ENCODE measurements around the gene LSM2.
A peak's percentile ranks its signal among the peaks of the same experiment; 100 is the strongest.

Gene LSM2

DNA sequence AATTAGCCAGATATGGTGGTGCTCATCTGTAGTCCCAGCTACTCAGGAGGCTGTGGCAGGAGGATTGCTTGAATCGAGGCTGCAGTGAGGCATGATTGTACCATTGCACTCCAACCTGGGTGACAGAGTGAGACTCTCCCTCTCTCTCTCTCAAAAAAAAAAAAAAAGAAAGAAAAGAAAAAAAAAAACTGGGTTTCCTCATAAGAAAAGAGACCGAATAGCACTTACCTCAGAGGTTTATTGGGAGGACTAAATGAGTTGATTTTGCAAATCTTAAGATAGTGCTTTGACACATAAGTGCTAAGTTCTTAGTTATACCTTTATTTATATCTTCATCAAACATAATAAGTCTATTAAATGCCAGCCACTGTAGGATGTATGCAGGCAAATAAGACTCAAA lies 35.9 kb downstream of the LSM2 start:
- ChIA-PET CTCF (interaction anchor here (0.7 to 13.2 kb wide), 16 partner anchors 9 to 127 kb away, joined by 3 to 268 read pairs (median 7); partner anchors contain the start of genes CLIC1, DDAH2, LY6G6D and MPIG6B), POLR2A (interaction anchor here (1.3 to 1.8 kb wide), 2 partner anchors 33 to 56 kb away, joined by 5 to 6 read pairs; partner anchors contain the start of gene HSPA1B)

DNA sequence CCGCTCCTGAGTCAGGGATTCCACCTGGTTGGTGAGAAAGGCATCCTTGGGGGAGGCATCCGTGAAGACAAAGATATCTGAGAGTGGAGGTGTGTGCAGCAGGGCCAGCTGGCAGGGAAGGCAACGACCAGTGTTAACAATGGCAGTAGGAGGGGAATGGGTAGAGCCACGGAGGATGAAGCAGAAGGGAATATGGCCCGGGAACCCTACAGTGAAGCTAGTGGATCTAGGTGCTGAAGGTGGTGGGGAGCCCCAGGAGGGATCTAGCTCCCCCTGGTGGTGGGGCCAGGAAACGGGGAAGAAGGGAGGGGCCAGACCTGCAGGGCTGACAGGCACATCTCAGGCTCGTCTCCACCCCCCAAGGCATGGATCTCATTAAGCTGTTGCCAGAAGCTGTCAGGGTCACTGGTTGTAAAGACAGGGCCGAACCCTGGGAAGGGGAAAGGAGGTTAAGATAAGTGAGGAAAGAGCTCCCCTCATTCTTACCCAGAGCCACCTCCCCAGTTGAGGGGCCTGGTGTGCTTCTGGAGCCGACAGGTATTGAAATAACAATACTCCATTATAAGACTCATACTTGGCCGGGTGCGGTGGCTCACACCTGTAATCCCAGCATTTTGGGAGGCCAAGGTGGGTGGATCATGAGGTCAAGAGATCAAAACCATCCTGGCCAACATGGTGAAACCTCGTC lies 36.9 kb downstream of the LSM2 start:
- H3K36me3 ChIP-seq (ENCODE audit: control insufficient read depth in 4 of 4, insufficient read depth in 4 of 4, low read length in 3 of 4), result no peaks in the 10 kb centered on the region
- ChIA-PET POLR2A (interaction anchor here (0.5 to 1.8 kb wide), 8 partner anchors 18 to 117 kb away, joined by 3 to 18 read pairs (median 5); partner anchors contain the start of genes BAG6, CLIC1, DDAH2 and HSPA1B), CTCF (interaction anchor here (0.6 to 13.2 kb wide), 33 partner anchors 8 to 224 kb away, joined by 3 to 268 read pairs (median 5); partner anchors contain the start of genes ATP6V1G2, CLIC1, DDAH2 and GPANK1)
- peak; percentile 84 to 91 (median 86) for DNase-seq
- H3K4me3 ChIP-seq (ENCODE audit: control insufficient read depth in 1 of 7, extremely low read depth in 1 of 7, insufficient read depth in 4 of 7, low read depth in 2 of 7, low read length in 6 of 7), result no peak overlapping the region
- peaks cover 2 to 22% (median 12%) of the 10 kb centered on the region in 4 experiments for H3K4me1 ChIP-seq (ENCODE audit: control extremely low read depth in 1 of 4, control insufficient read depth in 4 of 4, insufficient read depth in 4 of 4, low read length in 3 of 4)
- 53% methylated on average over 9 of the region's 12 CpGs for WGBS (ENCODE audit: insufficient coverage)
- H3K27ac ChIP-seq (ENCODE audit: insufficient read depth in 1 of 2, low read depth in 1 of 2, low read length in 2 of 2, poor library complexity in 1 of 2, severe bottlenecking in 2 of 2), result no peak overlapping the region
- no peaks in the 10 kb centered on the region for H3K27me3 ChIP-seq (replicated peaks in 2 of 5; ENCODE audit: control insufficient read depth in 4 of 5, insufficient read depth in 5 of 5, low read length in 4 of 5)
- H3K9me3 ChIP-seq (ENCODE audit: control extremely low read depth in 1 of 5, control insufficient read depth in 4 of 5, insufficient read depth in 2 of 5, low read depth in 1 of 5, low read length in 4 of 5), result no peaks in the 10 kb centered on the region

More for the DNA sequence above, 35.9 kb downstream of the LSM2 start:
- 100% methylated on average over 1 of the region's 2 CpGs for WGBS (ENCODE audit: insufficient coverage)
- no peak for DNase-seq
- Histone ChIP-seq H3K9me3 (ENCODE audit: control extremely low read depth in 1 of 5, control insufficient read depth in 4 of 5, insufficient read depth in 2 of 5, low read depth in 1 of 5, low read length in 4 of 5) (no peaks in the 10 kb centered on the region), H3K27ac (ENCODE audit: insufficient read depth in 1 of 2, low read depth in 1 of 2, low read length in 2 of 2, poor library complexity in 1 of 2, severe bottlenecking in 2 of 2) (no peak overlapping the region), H3K4me3 (ENCODE audit: control insufficient read depth in 1 of 7, extremely low read depth in 1 of 7, insufficient read depth in 4 of 7, low read depth in 2 of 7, low read length in 6 of 7) (no peak overlapping the region), H3K36me3 (ENCODE audit: control insufficient read depth in 4 of 4, insufficient read depth in 4 of 4, low read length in 3 of 4) (no peaks in the 10 kb centered on the region), H3K4me1 (ENCODE audit: control extremely low read depth in 1 of 4, control insufficient read depth in 4 of 4, insufficient read depth in 4 of 4, low read length in 3 of 4) (peaks cover 2 to 27% (median 12%) of the 10 kb centered on the region in 4 experiments), H3K27me3 (replicated peaks in 2 of 5; ENCODE audit: control insufficient read depth in 4 of 5, insufficient read depth in 5 of 5, low read length in 4 of 5) (no peaks in the 10 kb centered on the region)

- H3K36me3 ChIP-seq (ENCODE audit: control insufficient read depth in 4 of 4, insufficient read depth in 4 of 4, low read length in 3 of 4), result peaks cover 0 to 10% (median 6%) of the 10 kb centered on the region in 4 experiments
- no peak for DNase-seq
- ChIA-PET POLR2A (interaction anchor here (0.5 to 1.8 kb wide), 6 partner anchors 20 to 116 kb away, joined by 3 to 18 read pairs (median 8); partner anchors contain the start of genes BAG6, CLIC1, DDAH2 and MSH5), CTCF (interaction anchor here (0.9 to 13.2 kb wide), 15 partner anchors 10 to 84 kb away, joined by 3 to 268 read pairs (median 9); partner anchors contain the start of genes CLIC1, DDAH2, LY6G6D and MPIG6B)
- no peaks in the 10 kb centered on the region for H3K27me3 ChIP-seq (replicated peaks in 2 of 5; ENCODE audit: control insufficient read depth in 4 of 5, insufficient read depth in 5 of 5, low read length in 4 of 5)
- no peak overlapping the region for H3K4me3 ChIP-seq (ENCODE audit: control insufficient read depth in 1 of 7, extremely low read depth in 1 of 7, insufficient read depth in 4 of 7, low read depth in 2 of 7, low read length in 6 of 7)
- WGBS (ENCODE audit: insufficient coverage), result 90% methylated on average over 15 of the region's 18 CpGs
- no peak overlapping the region for H3K27ac ChIP-seq (ENCODE audit: insufficient read depth in 1 of 2, low read depth in 1 of 2, low read length in 2 of 2, poor library complexity in 1 of 2, severe bottlenecking in 2 of 2)
- no peaks in the 10 kb centered on the region for H3K9me3 ChIP-seq (ENCODE audit: control extremely low read depth in 1 of 5, control insufficient read depth in 4 of 5, insufficient read depth in 2 of 5, low read depth in 1 of 5, low read length in 4 of 5)
- peaks cover 2 to 22% (median 12%) of the 10 kb centered on the region in 4 experiments for H3K4me1 ChIP-seq (ENCODE audit: control extremely low read depth in 1 of 4, control insufficient read depth in 4 of 4, insufficient read depth in 4 of 4, low read length in 3 of 4)
Measured at GRCh38 chr6:31768363-31769257, 38.2 kb downstream of the LSM2 start.

- Histone ChIP-seq H3K27me3 (replicated peaks in 2 of 5; ENCODE audit: control insufficient read depth in 4 of 5, insufficient read depth in 5 of 5, low read length in 4 of 5) (no peaks in the 10 kb centered on the region), H3K9me3 (ENCODE audit: control extremely low read depth in 1 of 5, control insufficient read depth in 4 of 5, insufficient read depth in 2 of 5, low read depth in 1 of 5, low read length in 4 of 5) (no peaks in the 10 kb centered on the region), H3K4me3 (ENCODE audit: control insufficient read depth in 1 of 7, extremely low read depth in 1 of 7, insufficient read depth in 4 of 7, low read depth in 2 of 7, low read length in 6 of 7) (no peak overlapping the region), H3K36me3 (ENCODE audit: control insufficient read depth in 4 of 4, insufficient read depth in 4 of 4, low read length in 3 of 4) (peaks cover 0 to 24% (median 18%) of the 10 kb centered on the region in 4 experiments), H3K27ac (ENCODE audit: insufficient read depth in 1 of 2, low read depth in 1 of 2, low read length in 2 of 2, poor library complexity in 1 of 2, severe bottlenecking in 2 of 2) (no peak overlapping the region), H3K4me1 (ENCODE audit: control extremely low read depth in 1 of 4, control insufficient read depth in 4 of 4, insufficient read depth in 4 of 4, low read length in 3 of 4) (peaks cover 2 to 15% (median 10%) of the 10 kb centered on the region in 4 experiments)
- POLR2A ChIA-PET, result no interaction called here
- WGBS (ENCODE audit: insufficient coverage), result 92% methylated on average over 5 of the region's 6 CpGs
- DNase-seq, result no peak
- CTCF ChIA-PET, result interaction anchor here (1.2 to 13.2 kb wide), 2 partner anchors 15 to 35 kb away, joined by 3 to 268 read pairs; partner anchors contain the start of genes CLIC1, DDAH2, MPIG6B and MSH5
Measured at GRCh38 chr6:31767096-31767645, 39.6 kb downstream of the LSM2 start.

DNA sequence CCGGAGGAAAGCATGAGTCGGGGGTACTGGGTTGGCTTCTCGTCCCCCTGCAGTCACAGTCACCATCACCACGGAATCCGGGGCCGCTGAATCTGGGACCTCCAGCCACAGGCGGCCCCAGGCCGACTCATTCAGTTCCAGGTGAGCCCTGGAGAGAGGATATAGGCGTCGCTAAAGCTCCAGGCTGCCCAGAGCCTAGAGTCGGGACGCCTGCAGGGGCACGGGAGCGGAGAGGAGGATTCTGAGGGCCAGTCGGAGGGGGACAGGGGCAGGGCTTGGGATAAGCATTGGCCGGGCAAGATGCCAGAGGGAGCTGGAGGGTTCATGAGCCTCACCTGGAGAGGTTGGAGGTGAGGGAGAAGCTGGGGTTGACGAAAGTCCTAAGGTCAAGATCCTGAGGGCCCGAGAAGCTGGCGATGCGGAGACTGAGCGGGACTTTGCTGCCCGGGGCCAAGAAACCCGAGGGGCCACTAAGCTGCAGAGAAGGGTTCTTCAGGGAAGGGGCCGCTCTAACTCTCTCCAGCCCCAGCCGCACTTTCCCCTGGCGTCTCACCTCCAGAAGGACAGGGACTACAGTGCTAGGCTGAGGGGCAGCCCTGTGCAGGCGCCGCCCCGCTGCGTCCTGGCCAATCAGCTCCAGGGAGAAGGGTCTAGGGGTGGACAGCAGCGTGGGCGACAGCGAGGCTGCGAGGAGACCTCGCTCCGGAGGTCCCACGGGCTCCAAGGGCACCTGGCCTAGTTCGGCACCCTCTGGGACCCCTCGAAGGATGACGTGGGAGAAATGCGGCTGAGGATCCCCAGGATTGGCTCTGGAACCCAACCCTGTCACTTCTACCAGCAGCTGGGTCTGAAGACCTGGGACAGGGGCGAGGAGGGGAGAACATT lies 40.6 kb downstream of the LSM2 start:
- H3K4me1 ChIP-seq (ENCODE audit: control extremely low read depth in 1 of 4, control insufficient read depth in 4 of 4, insufficient read depth in 4 of 4, low read length in 3 of 4), result peaks cover 2 to 12% (median 9%) of the 10 kb centered on the region in 4 experiments
- ChIA-PET POLR2A (no interaction called here), CTCF (interaction anchor here (1.2 to 13.2 kb wide), 4 partner anchors 14 to 54 kb away, joined by 3 to 268 read pairs (median 4); partner anchors contain the start of genes CLIC1, DDAH2, MPIG6B and MSH5)
- H3K9me3 ChIP-seq (ENCODE audit: control extremely low read depth in 1 of 5, control insufficient read depth in 4 of 5, insufficient read depth in 2 of 5, low read depth in 1 of 5, low read length in 4 of 5), result no peaks in the 10 kb centered on the region
- WGBS (ENCODE audit: insufficient coverage), result 87% methylated on average over 31 of the region's 42 CpGs
- DNase-seq, result no peak
- no peak overlapping the region for H3K27ac ChIP-seq (ENCODE audit: insufficient read depth in 1 of 2, low read depth in 1 of 2, low read length in 2 of 2, poor library complexity in 1 of 2, severe bottlenecking in 2 of 2)
- peak overlapping the region in 2 of 7 experiments; percentile 19 to 33 for H3K4me3 ChIP-seq (ENCODE audit: control insufficient read depth in 1 of 7, extremely low read depth in 1 of 7, insufficient read depth in 4 of 7, low read depth in 2 of 7, low read length in 6 of 7)
- peaks cover 6 to 34% (median 27%) of the 10 kb centered on the region in 4 experiments for H3K36me3 ChIP-seq (ENCODE audit: control insufficient read depth in 4 of 4, insufficient read depth in 4 of 4, low read length in 3 of 4)
- no peaks in the 10 kb centered on the region for H3K27me3 ChIP-seq (replicated peaks in 2 of 5; ENCODE audit: control insufficient read depth in 4 of 5, insufficient read depth in 5 of 5, low read length in 4 of 5)

DNA sequence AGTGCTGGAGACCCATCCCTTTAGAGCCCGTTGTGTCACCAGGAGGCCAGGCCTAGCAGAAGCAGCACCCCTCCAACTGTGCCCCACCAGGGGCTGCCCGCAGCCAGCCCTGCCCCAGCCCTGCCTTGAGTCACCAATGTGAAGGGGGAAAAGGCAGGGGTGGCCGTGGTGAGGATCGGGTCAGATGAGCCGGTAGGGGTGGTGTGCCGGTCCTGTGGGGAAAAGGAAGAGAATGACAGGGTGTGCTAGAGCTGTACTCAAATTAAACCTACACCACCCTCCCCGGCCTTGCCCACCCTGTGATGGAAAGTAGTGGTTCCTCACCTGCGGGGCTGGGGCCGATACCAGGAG lies 41.2 kb downstream of the LSM2 start:
- POLR2A ChIA-PET, result no interaction called here
- H3K27ac ChIP-seq (ENCODE audit: insufficient read depth in 1 of 2, low read depth in 1 of 2, low read length in 2 of 2, poor library complexity in 1 of 2, severe bottlenecking in 2 of 2), result no peak overlapping the region
- CTCF ChIA-PET, result interaction anchor here (1.4 to 13.2 kb wide), 3 partner anchors 18 to 53 kb away, joined by 3 to 268 read pairs (median 5); partner anchors contain the start of genes CLIC1, DDAH2, MPIG6B and MSH5
- no peak for DNase-seq
- peaks cover 9 to 40% (median 30%) of the 10 kb centered on the region in 4 experiments for H3K36me3 ChIP-seq (ENCODE audit: control insufficient read depth in 4 of 4, insufficient read depth in 4 of 4, low read length in 3 of 4)
- no peak overlapping the region for H3K4me3 ChIP-seq (ENCODE audit: control insufficient read depth in 1 of 7, extremely low read depth in 1 of 7, insufficient read depth in 4 of 7, low read depth in 2 of 7, low read length in 6 of 7)
- 96% methylated on average over 4 of the region's 9 CpGs for WGBS (ENCODE audit: insufficient coverage)
- peaks cover 2 to 12% (median 9%) of the 10 kb centered on the region in 4 experiments for H3K4me1 ChIP-seq (ENCODE audit: control extremely low read depth in 1 of 4, control insufficient read depth in 4 of 4, insufficient read depth in 4 of 4, low read length in 3 of 4)
- no peaks in the 10 kb centered on the region for H3K27me3 ChIP-seq (replicated peaks in 2 of 5; ENCODE audit: control insufficient read depth in 4 of 5, insufficient read depth in 5 of 5, low read length in 4 of 5)
- H3K9me3 ChIP-seq (ENCODE audit: control extremely low read depth in 1 of 5, control insufficient read depth in 4 of 5, insufficient read depth in 2 of 5, low read depth in 1 of 5, low read length in 4 of 5), result no peaks in the 10 kb centered on the region
